ENCODE results near the gene SCN9A. TPM values are rescaled to one million over a fixed set of nuclear protein-coding genes. Genes with fewer than 3 reads are reported as not detected.

Gene SCN9A
- total and polyA plus RNA-seq, 2 of the 8 experiments (the other 6 are each of a cell fraction or from before 2014, with no cell fraction given): 1.6 to 6.2 TPM

DNA sequence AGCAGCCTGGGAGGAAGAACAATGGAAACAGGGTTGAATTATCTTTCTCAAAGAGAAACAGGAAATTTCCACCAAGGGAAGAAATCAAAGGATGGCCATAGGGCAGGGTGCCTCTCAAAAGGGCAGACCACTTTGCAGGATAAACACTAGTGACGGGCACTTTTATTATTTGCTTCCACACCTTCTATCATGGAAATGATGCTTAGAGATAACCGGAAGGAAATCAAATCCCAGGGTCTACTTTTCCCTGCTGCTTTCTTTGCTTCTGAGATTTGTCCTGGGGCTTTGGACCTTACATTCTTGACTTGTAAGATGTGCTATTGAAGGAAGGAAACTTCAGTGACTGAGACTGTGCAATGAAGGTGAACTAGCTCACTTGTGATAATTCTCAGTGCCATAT, 1.1 kb upstream of the SCN9A start (continued):
- TF ChIP-seq CTCF (IDR thresholded peaks at IDR 0.05; ENCODE audit: control extremely low read depth in 1 of 3, insufficient read depth in 1 of 3, low read depth in 1 of 3, low read length in 3 of 3): no peak
- TF ChIP-seq, protein P1, sequence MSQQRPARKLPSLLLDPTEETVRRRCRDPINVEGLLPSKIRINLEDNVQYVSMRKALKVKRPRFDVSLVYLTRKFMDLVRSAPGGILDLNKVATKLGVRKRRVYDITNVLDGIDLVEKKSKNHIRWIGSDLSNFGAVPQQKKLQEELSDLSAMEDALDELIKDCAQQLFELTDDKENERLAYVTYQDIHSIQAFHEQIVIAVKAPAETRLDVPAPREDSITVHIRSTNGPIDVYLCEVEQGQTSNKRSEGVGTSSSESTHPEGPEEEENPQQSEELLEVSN (IDR thresholded peaks at IDR 0.05): no peak
- no peak for TF ChIP-seq TEAD4 (IDR thresholded peaks at IDR 0.05; ENCODE audit: low read depth, low read length)

Measured in H1 (cell line).